ENCODE measurements around the gene ISOC2. TPM values are rescaled to one million over a fixed set of nuclear protein-coding genes. Genes with fewer than 3 reads are reported as not detected.

The ISOC2 gene
- total and polyA plus RNA-seq, 8 donors: 23.8 to 49.4 (median 31.8) TPM

GRCh38 chr19:55446060-55446459 lies 15.4 kb downstream of the ISOC2 start:
- Histone ChIP-seq H3K27ac (no peak overlapping the region), H3K27me3 (peaks cover 42 to 82% of the 10 kb centered on the region in 2 donors), H3K9me3 (no peaks in the 10 kb centered on the region), H3K4me1 (peaks cover 0 to 5% of the 10 kb centered on the region in 2 donors), H3K4me3 (no peak overlapping the region), H3K36me3 (no peaks in the 10 kb centered on the region)
- TF ChIP-seq, protein P1, sequence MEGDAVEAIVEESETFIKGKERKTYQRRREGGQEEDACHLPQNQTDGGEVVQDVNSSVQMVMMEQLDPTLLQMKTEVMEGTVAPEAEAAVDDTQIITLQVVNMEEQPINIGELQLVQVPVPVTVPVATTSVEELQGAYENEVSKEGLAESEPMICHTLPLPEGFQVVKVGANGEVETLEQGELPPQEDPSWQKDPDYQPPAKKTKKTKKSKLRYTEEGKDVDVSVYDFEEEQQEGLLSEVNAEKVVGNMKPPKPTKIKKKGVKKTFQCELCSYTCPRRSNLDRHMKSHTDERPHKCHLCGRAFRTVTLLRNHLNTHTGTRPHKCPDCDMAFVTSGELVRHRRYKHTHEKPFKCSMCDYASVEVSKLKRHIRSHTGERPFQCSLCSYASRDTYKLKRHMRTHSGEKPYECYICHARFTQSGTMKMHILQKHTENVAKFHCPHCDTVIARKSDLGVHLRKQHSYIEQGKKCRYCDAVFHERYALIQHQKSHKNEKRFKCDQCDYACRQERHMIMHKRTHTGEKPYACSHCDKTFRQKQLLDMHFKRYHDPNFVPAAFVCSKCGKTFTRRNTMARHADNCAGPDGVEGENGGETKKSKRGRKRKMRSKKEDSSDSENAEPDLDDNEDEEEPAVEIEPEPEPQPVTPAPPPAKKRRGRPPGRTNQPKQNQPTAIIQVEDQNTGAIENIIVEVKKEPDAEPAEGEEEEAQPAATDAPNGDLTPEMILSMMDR (IDR thresholded peaks at IDR 0.05): no peak
- intact Hi-C loops (cut with DNase I): no loop called here
- ATAC-seq (no peak), DNase-seq (no peak)

GRCh38 chr19:55444646-55445045 lies 16.8 kb downstream of the ISOC2 start:
- no peaks in the 10 kb centered on the region for H3K9me3 ChIP-seq
- TF ChIP-seq, protein P1 (IDR thresholded peaks at IDR 0.05): no peak
- no peak overlapping the region for H3K4me3 ChIP-seq
- peaks cover 0 to 13% of the 10 kb centered on the region in 2 donors for H3K4me1 ChIP-seq
- DNase-seq (no peak), ATAC-seq (no peak)
- peaks cover 52 to 88% of the 10 kb centered on the region in 2 donors for H3K27me3 ChIP-seq
- no peak overlapping the region for H3K27ac ChIP-seq
- no peaks in the 10 kb centered on the region for H3K36me3 ChIP-seq
- intact Hi-C loops (cut with DNase I): no loop called here

- Histone ChIP-seq H3K27ac (no peak overlapping the region), H3K4me3 (no peak overlapping the region), H3K27me3 (peaks cover 55 to 89% of the 10 kb centered on the region in 2 donors), H3K36me3 (no peaks in the 10 kb centered on the region), H3K9me3 (no peaks in the 10 kb centered on the region), H3K4me1 (peaks cover 0 to 13% of the 10 kb centered on the region in 2 donors)
- DNase-seq: no peak
- intact Hi-C loops (cut with DNase I): no loop called here
- ATAC-seq: no peak
- TF ChIP-seq, protein P1 (IDR thresholded peaks at IDR 0.05): no peak
Observed at GRCh38 chr19:55443824-55444480, 17.5 kb downstream of the ISOC2 start.

GRCh38 chr19:55443045-55443823 lies 18.2 kb downstream of the ISOC2 start, which contains the start of gene SHISA7:
Gene SHISA7 (minus strand): TSS chr19:55443300. CDS start chr19:55442863, 437 bp downstream.
- peaks cover 0 to 13% of the 10 kb centered on the region in 2 donors for H3K4me1 ChIP-seq
- ATAC-seq (no peak), DNase-seq (no peak)
- TF ChIP-seq, protein P1 (IDR thresholded peaks at IDR 0.05): no peak
- no peak within 1 kb of the TSS for H3K27ac ChIP-seq
- H3K36me3 ChIP-seq: no peaks in the 10 kb centered on the region
- no peaks in the 10 kb centered on the region for H3K9me3 ChIP-seq
- intact Hi-C loops (cut with DNase I): no loop called here
- peaks cover 60 to 96% of the 10 kb centered on the region in 2 donors for H3K27me3 ChIP-seq
- no peak within 1 kb of the TSS for H3K4me3 ChIP-seq

- DNase-seq: no peak
- Histone ChIP-seq H3K4me3 (no peak overlapping the region), H3K9me3 (no peaks in the 10 kb centered on the region), H3K4me1 (peaks cover 0 to 13% of the 10 kb centered on the region in 2 donors), H3K27me3 (peaks cover 60 to 100% of the 10 kb centered on the region in 2 donors), H3K36me3 (no peaks in the 10 kb centered on the region), H3K27ac (no peak overlapping the region)
- no peak for ATAC-seq
- intact Hi-C loops (cut with DNase I): no loop called here
- TF ChIP-seq, protein P1 (IDR thresholded peaks at IDR 0.05): no peak
Observed at GRCh38 chr19:55442372-55442961, 19.0 kb downstream of the ISOC2 start.
